ENCODE data around the gene TMTC1.

TMTC1 gene

GRCh38 chr12:29730481-29730880 lies 53.3 kb downstream of the TMTC1 start:
- Histone ChIP-seq H3K36me3 (ENCODE audit: insufficient read depth, low read length) (no peaks in the 10 kb centered on the region), H3K9me3 (ENCODE audit: low read length) (no peaks in the 10 kb centered on the region), H3K4me1 (ENCODE audit: insufficient read depth, low read length) (peaks cover 9% of the 10 kb centered on the region), H2AFZ (ENCODE audit: low read depth, low read length) (no peak overlapping the region), H3K4me3 (ENCODE audit: low read length) (no peak overlapping the region), H3K27me3 (ENCODE audit: insufficient read depth, low read length) (no peaks in the 10 kb centered on the region)

- Histone ChIP-seq H3K4me1 (ENCODE audit: insufficient read depth, low read length) (peaks cover 10% of the 10 kb centered on the region), H3K4me3 (ENCODE audit: low read length) (no peak overlapping the region), H3K27me3 (ENCODE audit: insufficient read depth, low read length) (no peaks in the 10 kb centered on the region), H2AFZ (ENCODE audit: low read depth, low read length) (no peak overlapping the region), H3K36me3 (ENCODE audit: insufficient read depth, low read length) (no peaks in the 10 kb centered on the region), H3K9me3 (ENCODE audit: low read length) (no peaks in the 10 kb centered on the region)
Measured at GRCh38 chr12:29728030-29728429, 55.7 kb downstream of the TMTC1 start.

GRCh38 chr12:29726741-29727348 lies 56.9 kb downstream of the TMTC1 start:
- no peak overlapping the region for H2AFZ ChIP-seq (ENCODE audit: low read depth, low read length)
- peaks cover 10% of the 10 kb centered on the region for H3K4me1 ChIP-seq (ENCODE audit: insufficient read depth, low read length)

GRCh38 chr12:29726321-29726692 lies 57.4 kb downstream of the TMTC1 start:
- no peaks in the 10 kb centered on the region for H3K36me3 ChIP-seq (ENCODE audit: insufficient read depth, low read length)
- no peak overlapping the region for H3K4me3 ChIP-seq (ENCODE audit: low read length)
- peaks cover 10% of the 10 kb centered on the region for H3K4me1 ChIP-seq (ENCODE audit: insufficient read depth, low read length)
- no peaks in the 10 kb centered on the region for H3K9me3 ChIP-seq (ENCODE audit: low read length)
- H3K27me3 ChIP-seq (ENCODE audit: insufficient read depth, low read length) = no peaks in the 10 kb centered on the region
- no peak overlapping the region for H2AFZ ChIP-seq (ENCODE audit: low read depth, low read length)

More at GRCh38 chr12:29726741-29727348, 56.9 kb downstream of the TMTC1 start:
- Histone ChIP-seq H3K9me3 (ENCODE audit: low read length) (no peaks in the 10 kb centered on the region), H3K4me3 (ENCODE audit: low read length) (no peak overlapping the region), H3K27me3 (ENCODE audit: insufficient read depth, low read length) (no peaks in the 10 kb centered on the region), H3K36me3 (ENCODE audit: insufficient read depth, low read length) (no peaks in the 10 kb centered on the region)

- Histone ChIP-seq H3K4me3 (ENCODE audit: low read length) (no peak overlapping the region), H2AFZ (ENCODE audit: low read depth, low read length) (no peak overlapping the region), H3K27me3 (ENCODE audit: insufficient read depth, low read length) (no peaks in the 10 kb centered on the region), H3K36me3 (ENCODE audit: insufficient read depth, low read length) (no peaks in the 10 kb centered on the region), H3K4me1 (ENCODE audit: insufficient read depth, low read length) (peaks cover 10% of the 10 kb centered on the region), H3K9me3 (ENCODE audit: low read length) (no peaks in the 10 kb centered on the region)
Measured at GRCh38 chr12:29725587-29726320, 58.0 kb downstream of the TMTC1 start.

GRCh38 chr12:29722164-29722563 lies 61.6 kb downstream of the TMTC1 start:
- Histone ChIP-seq H3K27me3 (ENCODE audit: insufficient read depth, low read length) (no peaks in the 10 kb centered on the region), H3K36me3 (ENCODE audit: insufficient read depth, low read length) (no peaks in the 10 kb centered on the region), H3K9me3 (ENCODE audit: low read length) (no peaks in the 10 kb centered on the region), H2AFZ (ENCODE audit: low read depth, low read length) (no peak overlapping the region), H3K4me3 (ENCODE audit: low read length) (no peak overlapping the region), H3K4me1 (ENCODE audit: insufficient read depth, low read length) (peaks cover 19% of the 10 kb centered on the region)

- no peaks in the 10 kb centered on the region for H3K27me3 ChIP-seq (ENCODE audit: insufficient read depth, low read length)
Measured at GRCh38 chr12:29719381-29719780, 64.4 kb downstream of the TMTC1 start.

GRCh38 chr12:29717540-29718100 lies 66.1 kb downstream of the TMTC1 start:
- H3K36me3 ChIP-seq (ENCODE audit: insufficient read depth, low read length) = no peaks in the 10 kb centered on the region
- H3K9me3 ChIP-seq (ENCODE audit: low read length) = no peaks in the 10 kb centered on the region
- peaks cover 9% of the 10 kb centered on the region for H3K4me1 ChIP-seq (ENCODE audit: insufficient read depth, low read length)
- H3K4me3 ChIP-seq (ENCODE audit: low read length) = no peak overlapping the region
- no peaks in the 10 kb centered on the region for H3K27me3 ChIP-seq (ENCODE audit: insufficient read depth, low read length)
- H2AFZ ChIP-seq (ENCODE audit: low read depth, low read length) = no peak overlapping the region

More at GRCh38 chr12:29719381-29719780, 64.4 kb downstream of the TMTC1 start:
- Histone ChIP-seq H3K4me1 (ENCODE audit: insufficient read depth, low read length) (peaks cover 9% of the 10 kb centered on the region), H2AFZ (ENCODE audit: low read depth, low read length) (no peak overlapping the region), H3K9me3 (ENCODE audit: low read length) (no peaks in the 10 kb centered on the region), H3K36me3 (ENCODE audit: insufficient read depth, low read length) (no peaks in the 10 kb centered on the region), H3K4me3 (ENCODE audit: low read length) (no peak overlapping the region)

- H2AFZ ChIP-seq (ENCODE audit: low read depth, low read length) = no peak overlapping the region
- no peak overlapping the region for H3K4me3 ChIP-seq (ENCODE audit: low read length)
- H3K36me3 ChIP-seq (ENCODE audit: insufficient read depth, low read length) = no peaks in the 10 kb centered on the region
- H3K27me3 ChIP-seq (ENCODE audit: insufficient read depth, low read length) = no peaks in the 10 kb centered on the region
- peaks cover 8% of the 10 kb centered on the region for H3K4me1 ChIP-seq (ENCODE audit: insufficient read depth, low read length)
- H3K9me3 ChIP-seq (ENCODE audit: low read length) = no peaks in the 10 kb centered on the region
Measured at GRCh38 chr12:29714966-29715365, 68.8 kb downstream of the TMTC1 start.

GRCh38 chr12:29713729-29714128 lies 70.0 kb downstream of the TMTC1 start:
- Histone ChIP-seq H3K4me3 (ENCODE audit: low read length) (no peak overlapping the region), H3K36me3 (ENCODE audit: insufficient read depth, low read length) (no peaks in the 10 kb centered on the region), H3K9me3 (ENCODE audit: low read length) (no peaks in the 10 kb centered on the region), H3K4me1 (ENCODE audit: insufficient read depth, low read length) (peaks cover 10% of the 10 kb centered on the region), H2AFZ (ENCODE audit: low read depth, low read length) (no peak overlapping the region), H3K27me3 (ENCODE audit: insufficient read depth, low read length) (no peaks in the 10 kb centered on the region)

GRCh38 chr12:29711381-29711780 lies 72.4 kb downstream of the TMTC1 start:
- no peak overlapping the region for H3K4me3 ChIP-seq (ENCODE audit: low read length)
- H3K9me3 ChIP-seq (ENCODE audit: low read length) = no peaks in the 10 kb centered on the region

GRCh38 chr12:29710104-29710503 lies 73.6 kb downstream of the TMTC1 start:
- Histone ChIP-seq H3K9me3 (ENCODE audit: low read length) (no peaks in the 10 kb centered on the region), H2AFZ (ENCODE audit: low read depth, low read length) (peak overlapping the region; percentile 39), H3K4me1 (ENCODE audit: insufficient read depth, low read length) (peaks cover 10% of the 10 kb centered on the region), H3K36me3 (ENCODE audit: insufficient read depth, low read length) (no peaks in the 10 kb centered on the region), H3K4me3 (ENCODE audit: low read length) (peak overlapping the region; percentile 28), H3K27me3 (ENCODE audit: insufficient read depth, low read length) (no peaks in the 10 kb centered on the region)

More at GRCh38 chr12:29711381-29711780, 72.4 kb downstream of the TMTC1 start:
- peaks cover 10% of the 10 kb centered on the region for H3K4me1 ChIP-seq (ENCODE audit: insufficient read depth, low read length)
- H3K36me3 ChIP-seq (ENCODE audit: insufficient read depth, low read length) = no peaks in the 10 kb centered on the region
- H3K27me3 ChIP-seq (ENCODE audit: insufficient read depth, low read length) = no peaks in the 10 kb centered on the region
- H2AFZ ChIP-seq (ENCODE audit: low read depth, low read length) = no peak overlapping the region

- Histone ChIP-seq H3K27me3 (ENCODE audit: insufficient read depth, low read length) (no peaks in the 10 kb centered on the region), H3K9me3 (ENCODE audit: low read length) (no peaks in the 10 kb centered on the region), H2AFZ (ENCODE audit: low read depth, low read length) (peak overlapping the region; percentile 39), H3K4me1 (ENCODE audit: insufficient read depth, low read length) (peaks cover 10% of the 10 kb centered on the region), H3K36me3 (ENCODE audit: insufficient read depth, low read length) (no peaks in the 10 kb centered on the region), H3K4me3 (ENCODE audit: low read length) (peak overlapping the region; percentile 28)
Measured at GRCh38 chr12:29709496-29710040, 74.2 kb downstream of the TMTC1 start.

All from neuron (in vitro differentiated cells).